ENCODE data around the gene B3GAT1. TPM values are rescaled to one million over a fixed set of nuclear protein-coding genes. Genes with fewer than 3 reads are reported as not detected.
"Not testable (repeated sequence)": the region's sequence is repeated elsewhere in the genome, so short reads cannot be mapped to it uniquely, and the experiment has no call there.

The B3GAT1 gene
- total RNA-seq, 1 experiment from 2014 or later: 3.7 TPM

- in situ Hi-C loops (cut with HindIII; ENCODE audit: low pct_unique_long_range_greater_than_20kb, low sequenced_read_pairs): no loop called here
These were observed 56.9 kb downstream of the B3GAT1 start for GRCh38 chr11:134355136-134355535.

GRCh38 chr11:134352111-134352510 is 59.9 kb downstream of the B3GAT1 start:
- no peak for DNase-seq (ENCODE audit: low read depth, low spot score)
- in situ Hi-C loops (cut with HindIII; ENCODE audit: low pct_unique_long_range_greater_than_20kb, low sequenced_read_pairs): no loop called here

More at GRCh38 chr11:134355136-134355535, 56.9 kb downstream of the B3GAT1 start:
- no peak for DNase-seq (ENCODE audit: low read depth, low spot score)

- in situ Hi-C loops (cut with HindIII; ENCODE audit: low pct_unique_long_range_greater_than_20kb, low sequenced_read_pairs): no loop called here
These were observed 61.7 kb downstream of the B3GAT1 start for GRCh38 chr11:134350381-134350780.

DNA sequence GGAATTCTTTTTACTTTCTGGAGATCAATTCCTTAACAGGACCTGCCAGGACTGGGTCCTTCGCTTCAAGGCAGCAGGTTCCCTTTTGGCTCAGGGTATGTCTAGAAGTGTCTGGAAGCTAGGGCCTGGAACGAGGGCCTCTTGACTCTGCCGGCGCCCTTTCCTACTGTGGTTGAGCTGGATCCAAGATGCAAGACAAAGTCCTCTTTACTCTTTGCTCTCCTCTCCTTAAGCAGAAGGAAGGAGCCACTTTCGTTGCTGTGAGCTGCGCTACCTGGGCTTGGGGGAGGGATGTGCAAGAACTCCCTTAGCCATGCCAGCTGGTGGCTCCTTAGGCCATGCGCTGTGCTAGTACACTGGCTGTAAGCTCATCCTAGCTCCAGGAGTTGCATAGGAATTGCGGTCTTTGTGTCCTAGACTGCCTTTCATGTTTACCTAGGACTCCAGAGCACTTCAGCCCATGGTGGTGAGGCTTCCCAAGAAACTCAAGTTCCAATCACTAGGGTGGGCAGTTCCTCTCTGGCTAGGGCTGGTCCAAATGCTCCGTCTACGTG is 62.2 kb downstream of the B3GAT1 start:
- in situ Hi-C loops (cut with HindIII; ENCODE audit: low pct_unique_long_range_greater_than_20kb, low sequenced_read_pairs): no loop called here
- DNase-seq (ENCODE audit: low read depth, low spot score): no peak

More at GRCh38 chr11:134350381-134350780, 61.7 kb downstream of the B3GAT1 start:
- DNase-seq (ENCODE audit: low read depth, low spot score): no peak

GRCh38 chr11:134349109-134349801 is 62.8 kb downstream of the B3GAT1 start:
- in situ Hi-C loops (cut with HindIII; ENCODE audit: low pct_unique_long_range_greater_than_20kb, low sequenced_read_pairs): no loop called here
- DNase-seq (ENCODE audit: low read depth, low spot score): no peak

DNA sequence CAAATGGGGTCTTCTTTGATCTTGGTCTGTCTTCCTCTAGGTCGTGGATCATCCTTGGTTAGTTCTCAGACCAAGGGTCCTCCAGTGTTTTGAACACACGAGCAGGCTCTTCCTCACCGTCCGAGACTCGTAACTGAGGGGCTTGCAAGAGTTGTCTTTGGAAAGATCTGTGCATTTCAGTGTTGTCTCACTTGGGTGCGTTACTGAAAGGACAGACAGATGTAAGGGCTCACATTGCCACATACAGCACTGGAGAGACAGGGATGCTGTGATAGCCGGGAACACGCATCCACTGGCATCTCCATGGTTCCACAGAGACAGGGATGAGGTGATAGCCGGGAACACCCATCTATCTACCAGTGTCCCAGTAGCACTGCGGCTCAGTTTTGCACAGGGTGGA is 64.6 kb downstream of the B3GAT1 start:
- DNase-seq (ENCODE audit: low read depth, low spot score): no peak
- in situ Hi-C loops (cut with HindIII; ENCODE audit: low pct_unique_long_range_greater_than_20kb, low sequenced_read_pairs): no loop called here

GRCh38 chr11:134346976-134347350 is 65.1 kb downstream of the B3GAT1 start:
- no peak for DNase-seq (ENCODE audit: low read depth, low spot score)
- in situ Hi-C loops (cut with HindIII; ENCODE audit: low pct_unique_long_range_greater_than_20kb, low sequenced_read_pairs): no loop called here

- in situ Hi-C loops (cut with HindIII; ENCODE audit: low pct_unique_long_range_greater_than_20kb, low sequenced_read_pairs): no loop called here
- DNase-seq (ENCODE audit: low read depth, low spot score): no peak
These were observed 65.7 kb downstream of the B3GAT1 start for GRCh38 chr11:134346101-134346975.

DNA sequence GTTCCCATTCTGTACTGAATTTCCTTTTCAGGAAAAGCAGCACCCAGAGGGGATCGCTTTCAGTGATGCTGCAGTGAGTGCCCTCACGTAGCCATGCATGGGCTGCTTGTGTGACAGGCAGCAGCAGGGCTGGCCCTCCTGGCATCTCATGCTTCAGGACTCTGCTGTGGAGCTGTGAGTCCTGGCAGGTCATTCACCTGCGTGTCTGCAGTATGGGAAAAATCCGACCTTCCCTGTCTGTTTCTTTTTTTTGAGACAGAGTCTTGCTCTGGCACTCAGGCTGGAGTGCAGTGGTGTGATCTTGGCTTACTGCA is 66.8 kb downstream of the B3GAT1 start:
- in situ Hi-C loops (cut with HindIII; ENCODE audit: low pct_unique_long_range_greater_than_20kb, low sequenced_read_pairs): no loop called here
- no peak for DNase-seq (ENCODE audit: low read depth, low spot score)

DNA sequence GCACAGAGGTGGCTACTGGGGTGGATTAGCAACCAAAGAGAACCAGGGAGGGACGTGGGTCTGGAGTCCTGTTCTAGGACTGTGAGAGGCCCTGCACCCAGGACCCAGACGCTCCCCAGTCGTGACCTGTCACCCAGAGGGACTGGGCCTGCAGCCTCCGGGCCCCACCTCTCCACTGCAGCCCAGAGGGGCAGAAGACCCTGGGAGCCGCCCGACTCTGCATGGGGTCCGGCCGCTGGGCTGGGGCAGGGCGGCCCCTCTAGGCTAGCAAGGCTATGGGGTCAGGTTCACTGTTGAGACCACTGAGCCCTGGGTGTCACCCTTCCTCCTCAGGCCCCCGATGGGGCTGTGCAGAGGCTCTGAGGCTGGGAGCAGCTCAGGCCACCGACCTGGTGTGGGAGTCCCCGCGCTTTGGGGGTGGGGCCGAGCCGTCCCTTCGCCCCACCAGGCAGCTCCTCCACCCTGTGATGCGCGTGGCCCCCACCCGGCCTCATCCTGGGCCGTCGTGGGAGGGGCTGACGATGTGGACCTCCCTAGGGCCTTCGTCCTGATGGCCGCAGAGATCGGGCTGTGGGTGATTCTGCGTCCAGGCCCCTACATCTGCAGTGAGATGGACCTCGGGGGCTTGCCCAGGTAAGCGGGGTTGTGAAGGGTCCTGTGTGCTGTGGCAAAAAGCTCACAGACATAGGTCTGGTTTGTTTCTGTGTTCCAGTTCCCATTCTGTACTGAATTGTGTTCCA is 67.4 kb downstream of the B3GAT1 start:
- in situ Hi-C loops (cut with HindIII; ENCODE audit: low pct_unique_long_range_greater_than_20kb, low sequenced_read_pairs); DNase-seq (ENCODE audit: low read depth, low spot score): not testable (repeated sequence)

DNA sequence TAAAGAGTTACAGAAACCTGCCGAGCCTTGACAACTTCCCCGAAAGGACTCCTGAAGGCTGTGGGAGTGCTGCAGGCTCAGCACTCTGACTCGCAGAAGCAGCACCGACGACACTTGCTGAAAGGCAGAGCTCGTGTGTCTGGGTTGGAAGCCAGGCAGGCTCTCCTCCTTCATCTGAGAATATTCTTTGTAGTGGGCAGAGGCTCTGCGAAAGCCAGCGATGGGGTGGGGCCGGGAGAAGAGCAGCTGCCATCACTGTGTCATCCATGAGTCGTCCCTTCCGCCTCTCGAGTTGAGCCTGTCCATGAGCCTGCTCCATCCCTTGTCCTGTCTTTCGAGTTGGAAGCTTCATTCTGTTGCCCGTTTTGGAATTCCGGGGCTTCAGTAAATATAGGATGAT is 68.4 kb downstream of the B3GAT1 start:
- in situ Hi-C loops (cut with HindIII; ENCODE audit: low pct_unique_long_range_greater_than_20kb, low sequenced_read_pairs): no loop called here
- no peak for DNase-seq (ENCODE audit: low read depth, low spot score)

- no peak for DNase-seq (ENCODE audit: low read depth, low spot score)
- in situ Hi-C loops (cut with HindIII; ENCODE audit: low pct_unique_long_range_greater_than_20kb, low sequenced_read_pairs): no loop called here
These were observed 69.3 kb downstream of the B3GAT1 start for GRCh38 chr11:134342572-134343340.

DNA sequence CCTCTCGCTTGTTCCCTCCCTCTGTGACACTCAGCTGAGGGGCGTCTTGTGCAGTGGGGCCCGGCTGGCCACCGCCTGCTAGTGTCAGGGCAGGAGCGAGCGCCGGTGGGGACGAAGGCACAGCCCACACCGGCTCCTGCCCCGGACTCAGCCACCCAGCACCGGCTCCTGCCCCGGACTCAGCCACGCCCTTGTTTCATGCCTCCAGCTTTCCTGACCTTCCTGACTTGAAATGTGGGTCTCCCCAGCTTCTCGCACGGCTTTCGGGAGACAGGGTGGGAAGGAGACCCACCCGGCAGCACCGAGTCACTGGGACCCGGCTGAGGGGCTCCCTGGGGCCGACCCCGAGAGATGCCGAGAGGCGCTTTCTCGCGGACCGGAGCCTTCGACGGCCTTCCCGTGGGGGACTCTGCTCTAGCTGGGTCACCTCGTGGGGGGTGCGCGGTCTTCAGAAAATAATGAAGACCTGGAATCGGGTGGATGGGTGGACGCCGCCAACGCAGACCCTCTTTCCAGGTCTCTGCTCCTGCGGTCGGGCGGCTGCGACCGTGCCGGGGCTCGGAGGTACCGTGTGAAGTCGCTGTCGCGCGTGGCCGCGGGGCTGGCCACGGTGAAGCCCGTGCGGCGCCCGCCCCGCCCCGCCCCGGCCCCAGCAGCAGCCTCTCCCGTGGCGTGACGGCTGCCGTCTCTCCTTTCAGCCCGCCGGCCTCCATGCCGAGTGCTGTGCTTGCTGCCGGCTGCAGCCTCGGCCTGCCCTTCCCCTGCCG is 70.1 kb downstream of the B3GAT1 start:
- DNase-seq (ENCODE audit: low read depth, low spot score): no peak
- in situ Hi-C loops (cut with HindIII; ENCODE audit: low pct_unique_long_range_greater_than_20kb, low sequenced_read_pairs): no loop called here

GRCh38 chr11:134340354-134340964 is 71.6 kb downstream of the B3GAT1 start:
- in situ Hi-C loops (cut with HindIII; ENCODE audit: low pct_unique_long_range_greater_than_20kb, low sequenced_read_pairs): no loop called here
- DNase-seq (ENCODE audit: low read depth, low spot score): no peak

- in situ Hi-C loops (cut with HindIII; ENCODE audit: low pct_unique_long_range_greater_than_20kb, low sequenced_read_pairs): no loop called here
- DNase-seq (ENCODE audit: low read depth, low spot score): no peak
These were observed 72.3 kb downstream of the B3GAT1 start for GRCh38 chr11:134339756-134340155.

DNA sequence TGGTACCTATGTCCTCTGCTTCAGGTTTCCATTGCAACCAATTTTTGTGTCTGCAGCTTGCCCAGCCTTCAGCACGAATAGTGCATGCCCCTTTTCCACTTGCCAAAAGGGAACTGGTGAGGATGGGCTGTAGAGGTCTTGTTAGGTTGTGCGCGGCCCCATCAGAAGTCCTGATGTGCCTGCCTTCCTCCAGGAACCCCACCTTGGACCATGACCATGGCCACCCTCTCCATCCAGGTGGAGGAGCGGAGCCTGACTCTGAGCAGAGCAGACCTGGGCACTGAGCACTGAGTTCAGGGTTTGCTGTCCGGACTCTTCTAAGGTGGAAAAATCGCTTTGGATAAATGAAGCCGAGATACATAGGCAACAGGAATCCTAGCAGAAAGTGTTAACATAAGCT is 73.4 kb downstream of the B3GAT1 start:
- no peak for DNase-seq (ENCODE audit: low read depth, low spot score)
- in situ Hi-C loops (cut with HindIII; ENCODE audit: low pct_unique_long_range_greater_than_20kb, low sequenced_read_pairs): no loop called here

Measured in SK-MEL-5 (cell line).